K562 (cell line): ENCODE results near the gene TCF23.

ENCODE experiments used
- SIN3A ChIP-seq, 2 experiments: fragments of 150-350 bp in 1 of 2; IDR thresholded peaks; 2 replicates each; pipeline ENCODE4 v1.6.1; 2011 to 2016; ENCODE audit warnings: borderline replicate concordance in 2 of 2, low read depth in 2 of 2, low read length in 2 of 2, mild to moderate bottlenecking in 2 of 2, moderate library complexity in 2 of 2; ENCODE audit not compliant: control insufficient read depth in 1 of 2
- ZMIZ1 ChIP-seq, 2 experiments: fragments of 150-350 bp in 1 of 2; IDR thresholded peaks; 2 replicates each; pipeline ENCODE4 v1.6.1; 2012 to 2016; ENCODE audit warnings: low read depth in 2 of 2, low read length in 2 of 2, mild to moderate bottlenecking in 1 of 2, moderate library complexity in 1 of 2

DNA sequence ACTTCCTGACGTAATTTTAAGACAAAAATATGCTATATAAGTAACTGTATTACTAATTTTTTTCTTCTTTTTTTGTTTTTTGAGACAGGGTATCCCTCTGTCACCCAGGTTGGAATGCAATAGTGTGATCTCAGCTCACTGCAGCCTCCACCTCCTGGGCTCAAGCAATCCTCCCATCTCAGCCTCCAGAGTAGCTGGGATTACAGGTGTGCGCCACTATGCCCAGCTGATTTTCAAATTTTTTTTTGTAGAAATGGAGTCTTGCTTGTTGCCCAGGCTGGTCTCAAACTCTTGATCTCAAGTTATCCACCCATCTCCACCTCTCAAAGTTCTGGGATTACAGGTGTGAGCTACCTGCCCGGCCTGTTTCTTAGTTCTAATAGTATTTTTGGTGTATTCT lies 29.7 kb downstream of the TCF23 start:
- TF ChIP-seq ZMIZ1 (IDR thresholded peaks at IDR 0.05; ENCODE audit: low read depth in 2 of 2, low read length in 2 of 2): no peak
- TF ChIP-seq SIN3A (IDR thresholded peaks at IDR 0.05; ENCODE audit: borderline replicate concordance in 2 of 2, control insufficient read depth in 1 of 2, low read depth in 2 of 2, low read length in 2 of 2): no peak
